ENCODE results near the gene SEMA7A.

GRCh38 chr15:74482661-74483060 is 48.9 kb upstream of the SEMA7A start:
- TF ChIP-seq CTCF (IDR thresholded peaks at IDR 0.05; ENCODE audit: poor library complexity) (no peak), EZH2 (IDR thresholded peaks at IDR 0.05; ENCODE audit: borderline replicate concordance) (no peak)

All from hepatocyte (in vitro differentiated cells).